GM12878 (cell line): ENCODE data around the gene HPSE2. TPM values are rescaled to one million over a fixed set of nuclear protein-coding genes. Genes with fewer than 3 reads are reported as not detected.

Experiments
- ATF3 ChIP-seq: IDR thresholded peaks from 2 replicates; pipeline ENCODE4 v1.6.1; 2011; ENCODE audit warnings: low read depth, mild to moderate bottlenecking, low read length, moderate library complexity, borderline replicate concordance; ENCODE audit errors: extremely low read depth
- ETV6 ChIP-seq, 2 experiments: fragments of 450-650 bp in 1 of 2; IDR thresholded peaks in 1 of 2; conservative IDR thresholded peaks in 1 of 2; 2 replicates each; pipeline ENCODE4 v1.6.1; 2014; ENCODE audit warnings: antibody characterized with exemption in 1 of 2, borderline replicate concordance in 1 of 2, low read depth in 1 of 2, mild to moderate bottlenecking in 1 of 2, moderate library complexity in 1 of 2
- GABPA ChIP-seq: IDR thresholded peaks from 2 replicates; pipeline ENCODE4 v1.6.1; 2014; ENCODE audit warnings: antibody characterized with exemption, low read depth, mild to moderate bottlenecking, inconsistent platforms
- KAT2A ChIP-seq: conservative IDR thresholded peaks from 2 replicates; pipeline ENCODE4 v1.6.1; 2011; ENCODE audit warnings: low read depth, low read length; ENCODE audit not compliant: control insufficient read depth
- MEF2B ChIP-seq: fragments of 450-650 bp; IDR thresholded peaks from 2 replicates; pipeline ENCODE4 v1.6.1; 2018; ENCODE audit warnings: mild to moderate bottlenecking, moderate library complexity; ENCODE audit not compliant: partially characterized antibody, poor library complexity, severe bottlenecking
- NFYA ChIP-seq: IDR thresholded peaks from 2 replicates; pipeline ENCODE4 v1.6.1; 2011; ENCODE audit warnings: low read depth, mild to moderate bottlenecking, low read length, improper control_type of control experiment, borderline replicate concordance
- POLR2A ChIP-seq: IDR thresholded peaks from 2 replicates; pipeline ENCODE4 v1.6.1; 2011; ENCODE audit warnings: low read depth, mild to moderate bottlenecking, low read length
- SIX5 ChIP-seq: IDR thresholded peaks from 2 replicates; pipeline ENCODE4 v1.6.1; 2011; ENCODE audit warnings: mild to moderate bottlenecking, low read depth, low read length, moderate library complexity; ENCODE audit not compliant: severe bottlenecking
- ZBTB4 ChIP-seq: fragments of 450-650 bp; formaldehyde crosslinking; IDR thresholded peaks from 2 replicates; pipeline ENCODE4 v1.4.0; 2022; ENCODE audit warnings: mild to moderate bottlenecking, moderate library complexity
- ZBTB40 ChIP-seq: fragments of 450-650 bp; IDR thresholded peaks from 2 replicates; pipeline ENCODE4 v1.6.1; 2016; ENCODE audit warnings: mild to moderate bottlenecking, moderate library complexity, borderline replicate concordance
- ZNF217 ChIP-seq: fragments of 450-650 bp; IDR thresholded peaks from 2 replicates; pipeline ENCODE4 v1.6.1; 2017; ENCODE audit warnings: antibody characterized with exemption, mild to moderate bottlenecking
- polyA plus RNA-seq, 11 experiments: library from polyadenylated mRNA; depleted of rRNA in 4 of 11; unstranded in 6 of 11; stranded (reverse) in 5 of 11; fragments of >200 nt; fragmentation: Nextera tagmentation in 4 of 11; fragmentation: Illumina TruSeq in 1 of 11; extraction: Ambion mirVana in 4 of 11; extraction: Trizol in 1 of 11; gene quantifications; 1 replicate in 1 of 11; 2 replicates in 10 of 11; pipeline versions ENCODE4 v1.2.1 to v1.2.3, GENCODE V29; 2011 to 2016; ENCODE audit warnings: inconsistent platforms in 2 of 11, missing spikeins in 2 of 11, low read depth in 1 of 11
- total RNA-seq, 4 experiments: library from RNA; depleted of rRNA in 3 of 4; stranded (reverse); fragments of >200 nt in 3 of 4; fragmentation: Illumina TruSeq in 1 of 4; extraction: Trizol in 1 of 4; gene quantifications; 2 replicates each; pipeline versions ENCODE4 v1.2.1 to v1.2.3, GENCODE V29; 2013 to 2021

HPSE2 gene
- total and polyA plus RNA-seq, 10 of the 15 experiments (the other 5 are each of a cell fraction or from before 2014, with no cell fraction given): 0.06 TPM; not detected in 9

- TF ChIP-seq ZBTB40: no peak
- no peak for TF ChIP-seq ETV6 (conservative IDR thresholded peaks at IDR 0.05 in 1 of 2, IDR thresholded peaks at IDR 0.05 in 1 of 2; ENCODE audit: borderline replicate concordance in 1 of 2, low read depth in 1 of 2)
- TF ChIP-seq ATF3: no peak
- TF ChIP-seq NFYA: no peak
- TF ChIP-seq POLR2A: no peak
- TF ChIP-seq ZBTB4 (CRISPR knock-in tag): no peak
- TF ChIP-seq GABPA: no peak
- TF ChIP-seq MEF2B: no peak
- TF ChIP-seq SIX5: no peak
- TF ChIP-seq KAT2A: no peak
- no peak for TF ChIP-seq ZNF217
These were observed 65.5 kb downstream of the HPSE2 start (continued) for GRCh38 chr10:99170116-99170675.
